Right lobe of liver (tissue), 4 donors: Measurements from ENCODE around the gene FGA.
A peak's percentile ranks its signal among the peaks of the same experiment; 100 is the strongest.

Experiments used
- POLR2A ChIP-seq: fragments of 450-650 bp; IDR thresholded peaks from one replicate; pipeline ENCODE4 v1.6.1; 2017; ENCODE audit warnings: antibody characterized with exemption, mild to moderate bottlenecking
- TF ChIP-seq, protein P1 (sequence below), 4 donors: fragments of 200-600 bp in 3 of 4; fragments of 450-650 bp in 1 of 4; IDR thresholded peaks; one replicate each; pipeline versions ENCODE4 v1.5.1 to v1.8.0; 2016 to 2022; ENCODE audit warnings: antibody characterized with exemption in 4 of 4, mild to moderate bottlenecking in 2 of 4
- donor health status: DM: no; HTN: no; CAD: no.
- donor health status: DM: no; HTN: no; CAD: no.
- donor health status: DM: no; HTN: yes; CAD: no.

DNA sequence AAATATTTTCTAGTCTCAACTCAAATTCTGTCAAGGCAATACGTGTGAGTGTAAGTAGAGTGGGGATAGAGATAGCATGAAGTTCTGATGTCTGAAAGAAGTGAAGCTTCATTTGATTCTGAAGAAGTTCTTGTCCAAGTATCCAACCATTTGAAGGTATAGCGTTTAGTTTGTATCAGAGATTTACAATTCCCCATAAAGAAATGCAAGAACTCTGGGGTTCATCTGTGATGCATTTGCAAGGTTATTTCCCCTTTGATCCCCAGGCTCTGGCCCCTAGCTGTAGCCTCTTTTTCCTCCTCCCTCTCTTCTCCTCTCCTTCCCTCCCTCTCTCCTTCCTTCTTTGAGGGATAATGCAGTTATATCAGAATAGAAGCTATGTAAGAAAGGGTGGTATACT lies 7.8 kb downstream of the FGA start:
- TF ChIP-seq, protein P1, sequence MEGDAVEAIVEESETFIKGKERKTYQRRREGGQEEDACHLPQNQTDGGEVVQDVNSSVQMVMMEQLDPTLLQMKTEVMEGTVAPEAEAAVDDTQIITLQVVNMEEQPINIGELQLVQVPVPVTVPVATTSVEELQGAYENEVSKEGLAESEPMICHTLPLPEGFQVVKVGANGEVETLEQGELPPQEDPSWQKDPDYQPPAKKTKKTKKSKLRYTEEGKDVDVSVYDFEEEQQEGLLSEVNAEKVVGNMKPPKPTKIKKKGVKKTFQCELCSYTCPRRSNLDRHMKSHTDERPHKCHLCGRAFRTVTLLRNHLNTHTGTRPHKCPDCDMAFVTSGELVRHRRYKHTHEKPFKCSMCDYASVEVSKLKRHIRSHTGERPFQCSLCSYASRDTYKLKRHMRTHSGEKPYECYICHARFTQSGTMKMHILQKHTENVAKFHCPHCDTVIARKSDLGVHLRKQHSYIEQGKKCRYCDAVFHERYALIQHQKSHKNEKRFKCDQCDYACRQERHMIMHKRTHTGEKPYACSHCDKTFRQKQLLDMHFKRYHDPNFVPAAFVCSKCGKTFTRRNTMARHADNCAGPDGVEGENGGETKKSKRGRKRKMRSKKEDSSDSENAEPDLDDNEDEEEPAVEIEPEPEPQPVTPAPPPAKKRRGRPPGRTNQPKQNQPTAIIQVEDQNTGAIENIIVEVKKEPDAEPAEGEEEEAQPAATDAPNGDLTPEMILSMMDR (IDR thresholded peaks at IDR 0.05) = no peak
- TF ChIP-seq POLR2A = peak; percentile 55
